PC-9 (cell line): ENCODE data around the gene TUBB2B. TPM values are rescaled to one million over a fixed set of nuclear protein-coding genes. Genes with fewer than 3 reads are reported as not detected.
"Not testable (repeated sequence)": the region's sequence is repeated elsewhere in the genome, so short reads cannot be mapped to it uniquely, and the experiment has no call there.

Source experiments
- BruUV-seq: library from RNA; stranded (reverse); fragments of 400-500 nt; replicated peaks from 2 replicates; lab custom pipeline; 2021; lab: Mats Ljungman, UMichigan
- CTCF ChIA-PET: fragments of 300-600 bp; sonication (Branson Sonifier 250); formaldehyde crosslinking; loops from one replicate; lab custom pipeline; 2022; ENCODE audit warnings: antibody characterized with exemption; lab: Charles Lee
- POLR2A ChIA-PET: fragments of 300-600 bp; sonication (Branson Sonifier 250); formaldehyde crosslinking; loops from one replicate; lab custom pipeline; 2022; ENCODE audit warnings: antibody characterized with exemption; ENCODE audit not compliant: unreplicated experiment; lab: Charles Lee
- DNase-seq, 2 experiments: peaks; one replicate each; pipeline versions ENCODE4 v3.0.0 to v3.0.0-alpha.2; 2015 to 2022; ENCODE audit warnings: mixed read lengths in 1 of 2
- H2AFZ ChIP-seq: fragments of 200-600 bp; sonication (generic); 2 replicates; pipeline ENCODE4 v1.8.1; 2017; ENCODE audit warnings: antibody characterized with exemption
- H3F3A ChIP-seq: fragments of 200-600 bp; sonication (generic); 2 replicates; pipeline ENCODE4 v1.8.1; 2017; ENCODE audit warnings: antibody characterized with exemption, mild to moderate bottlenecking, low read depth; ENCODE audit not compliant: insufficient read depth
- H3K27ac ChIP-seq: fragments of 200-600 bp; sonication (generic); 2 replicates; pipeline ENCODE4 v1.6.1; 2016; ENCODE audit warnings: mixed run types
- H3K27me3 ChIP-seq: fragments of 200-600 bp; sonication (generic); 2 replicates; pipeline ENCODE4 v1.6.1; 2016; ENCODE audit warnings: low read depth, mixed run types; ENCODE audit not compliant: insufficient read depth
- H3K36me3 ChIP-seq: fragments of 200-600 bp; sonication (generic); 2 replicates; pipeline ENCODE4 v1.6.1; 2016; ENCODE audit warnings: low read depth, mixed run types
- H3K4me1 ChIP-seq: fragments of 200-600 bp; sonication (generic); replicated peaks from 2 replicates; pipeline ENCODE4 v1.6.1; 2016; ENCODE audit warnings: mixed run types; ENCODE audit not compliant: insufficient read depth
- H3K4me2 ChIP-seq: fragments of 200-600 bp; sonication (generic); 2 replicates; pipeline ENCODE4 v1.6.1; 2017; ENCODE audit warnings: mixed run types
- H3K4me3 ChIP-seq: fragments of 200-600 bp; sonication (generic); 2 replicates; pipeline ENCODE4 v1.6.1; 2016; ENCODE audit warnings: mixed run types
- H3K79me2 ChIP-seq: fragments of 200-600 bp; sonication (generic); 2 replicates; pipeline ENCODE4 v1.6.1; 2017; ENCODE audit warnings: low read depth, mixed run types
- H3K9me2 ChIP-seq: fragments of 200-600 bp; sonication (generic); 2 replicates; pipeline ENCODE4 v1.8.1; 2017; ENCODE audit warnings: mild to moderate bottlenecking; ENCODE audit not compliant: insufficient read depth
- H3K9me3 ChIP-seq: fragments of 200-600 bp; sonication (generic); 2 replicates; pipeline ENCODE4 v1.8.1; 2016; ENCODE audit warnings: low read depth; ENCODE audit not compliant: insufficient read depth
- H4K20me1 ChIP-seq: fragments of 200-600 bp; sonication (generic); 2 replicates; pipeline ENCODE4 v1.8.1; 2017; ENCODE audit not compliant: insufficient read depth
- EZH2 ChIP-seq: fragments of 200-600 bp; sonication (generic); IDR thresholded peaks from 2 replicates; pipeline ENCODE4 v1.8.0; 2017; ENCODE audit warnings: antibody characterized with exemption, low read depth
- intact Hi-C: fragments of 100-400 bp; cut with micrococcal nuclease; formaldehyde crosslinking; loops from one replicate; pipeline ENCODE4 v1.10.0; 2022; ENCODE audit not compliant: unreplicated experiment
- total RNA-seq: library from RNA; stranded (reverse); gene quantifications from 2 replicates; pipeline ENCODE4 v1.2.3, GENCODE V29; 2021
- TF ChIP-seq, protein P1 (sequence below): fragments of 200-600 bp; sonication (generic); conservative IDR thresholded peaks from 2 replicates; pipeline ENCODE4 v1.6.1; 2017; ENCODE audit warnings: mixed run types, antibody characterized with exemption, mild to moderate bottlenecking, moderate library complexity

Gene TUBB2B
- total RNA-seq, 1 experiment from 2014 or later: 1.3 TPM

DNA sequence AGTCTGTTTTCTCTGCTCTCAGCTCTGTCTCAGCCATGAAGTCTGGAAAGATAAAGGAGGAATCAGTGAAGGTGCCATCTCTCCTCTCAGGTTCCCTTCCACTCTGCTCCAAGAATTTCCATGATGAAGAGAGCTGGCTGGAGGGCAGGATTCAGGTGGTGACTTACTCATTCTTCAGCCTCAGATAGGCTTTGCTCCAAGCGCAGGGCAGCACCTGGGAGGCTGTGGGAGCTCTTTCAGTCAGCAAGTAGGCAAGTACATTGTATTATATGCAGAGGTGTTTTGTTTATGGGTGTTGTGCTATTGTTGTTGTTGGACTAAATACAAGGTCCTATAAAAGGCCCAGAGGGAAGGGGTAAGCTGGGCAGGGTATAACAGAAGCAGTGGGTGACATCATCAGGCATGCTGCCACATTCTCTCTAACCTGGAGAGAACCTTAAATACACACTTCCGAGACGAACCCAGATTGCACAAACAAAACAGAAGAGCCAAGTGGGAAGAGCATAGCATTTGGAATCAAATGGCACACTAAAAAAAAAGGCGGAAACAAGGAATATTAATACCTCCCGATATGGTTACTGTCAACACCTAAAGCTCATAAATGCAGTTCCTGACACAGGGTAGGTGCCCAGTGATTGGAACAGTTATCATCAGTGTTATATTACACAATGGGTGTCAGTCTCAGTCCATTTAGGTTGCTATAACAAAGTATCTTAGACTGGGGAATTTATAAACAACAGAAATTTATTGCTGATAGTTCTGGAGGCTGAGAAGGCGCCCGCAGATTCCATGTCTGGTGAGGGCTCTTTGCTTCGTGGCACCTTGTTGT lies 16.8 kb upstream of the TUBB2B start:
- Histone ChIP-seq H3K4me1 (no peaks in the 10 kb centered on the region), H4K20me1 (no peaks in the 10 kb centered on the region), H3K36me3 (no peaks in the 10 kb centered on the region), H3K27ac (no peak overlapping the region), H2AFZ (no peak overlapping the region), H3K4me2 (no peak overlapping the region), H3F3A (no peaks in the 10 kb centered on the region), H3K4me3 (no peak overlapping the region), H3K27me3 (no peaks in the 10 kb centered on the region), H3K9me3 (no peaks in the 10 kb centered on the region), H3K79me2 (no peaks in the 10 kb centered on the region), H3K9me2 (no peaks in the 10 kb centered on the region)
- BruUV-seq: no TSS peak
- CTCF ChIA-PET: interaction anchor here (0.5 kb wide), 1 partner anchor 118 kb away, joined by 3 read pairs; no protein-coding TSS in a partner anchor
- intact Hi-C loops: no loop called here
- no peak for DNase-seq
- POLR2A ChIA-PET: no interaction called here
- TF ChIP-seq EZH2: no peak
- TF ChIP-seq, protein P1, sequence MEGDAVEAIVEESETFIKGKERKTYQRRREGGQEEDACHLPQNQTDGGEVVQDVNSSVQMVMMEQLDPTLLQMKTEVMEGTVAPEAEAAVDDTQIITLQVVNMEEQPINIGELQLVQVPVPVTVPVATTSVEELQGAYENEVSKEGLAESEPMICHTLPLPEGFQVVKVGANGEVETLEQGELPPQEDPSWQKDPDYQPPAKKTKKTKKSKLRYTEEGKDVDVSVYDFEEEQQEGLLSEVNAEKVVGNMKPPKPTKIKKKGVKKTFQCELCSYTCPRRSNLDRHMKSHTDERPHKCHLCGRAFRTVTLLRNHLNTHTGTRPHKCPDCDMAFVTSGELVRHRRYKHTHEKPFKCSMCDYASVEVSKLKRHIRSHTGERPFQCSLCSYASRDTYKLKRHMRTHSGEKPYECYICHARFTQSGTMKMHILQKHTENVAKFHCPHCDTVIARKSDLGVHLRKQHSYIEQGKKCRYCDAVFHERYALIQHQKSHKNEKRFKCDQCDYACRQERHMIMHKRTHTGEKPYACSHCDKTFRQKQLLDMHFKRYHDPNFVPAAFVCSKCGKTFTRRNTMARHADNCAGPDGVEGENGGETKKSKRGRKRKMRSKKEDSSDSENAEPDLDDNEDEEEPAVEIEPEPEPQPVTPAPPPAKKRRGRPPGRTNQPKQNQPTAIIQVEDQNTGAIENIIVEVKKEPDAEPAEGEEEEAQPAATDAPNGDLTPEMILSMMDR: no peak

DNA sequence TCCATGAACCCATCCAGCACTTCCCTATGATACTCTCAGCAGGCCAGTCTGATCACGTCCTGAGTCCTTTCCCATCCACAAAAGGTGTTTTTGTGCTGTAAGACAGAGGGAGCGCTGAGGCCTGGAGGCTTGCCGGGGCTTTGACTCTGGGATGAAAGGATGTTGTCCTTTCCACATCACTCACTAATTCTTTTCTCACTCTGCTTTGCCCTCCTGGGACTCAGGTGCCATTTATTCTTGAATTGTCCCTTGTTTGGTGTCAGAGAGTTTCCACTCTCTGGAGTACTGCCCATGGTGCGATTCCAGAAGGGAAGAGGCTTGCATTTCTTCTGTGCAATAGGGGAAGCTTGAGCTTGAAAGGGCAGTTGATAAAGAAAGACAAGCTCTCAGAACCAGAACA lies 15.3 kb upstream of the TUBB2B start:
- Histone ChIP-seq H3F3A (no peaks in the 10 kb centered on the region), H4K20me1 (no peaks in the 10 kb centered on the region), H3K9me3 (no peaks in the 10 kb centered on the region), H2AFZ (no peak overlapping the region), H3K9me2 (no peaks in the 10 kb centered on the region), H3K27ac (no peak overlapping the region), H3K36me3 (no peaks in the 10 kb centered on the region), H3K4me2 (no peak overlapping the region), H3K4me3 (no peak overlapping the region), H3K79me2 (no peaks in the 10 kb centered on the region), H3K27me3 (no peaks in the 10 kb centered on the region), H3K4me1 (no peaks in the 10 kb centered on the region)
- ChIA-PET POLR2A (no interaction called here), CTCF (no interaction called here)
- BruUV-seq: no TSS peak
- intact Hi-C loops: no loop called here
- no peak for DNase-seq
- TF ChIP-seq EZH2: no peak
- TF ChIP-seq, protein P1: no peak

DNA sequence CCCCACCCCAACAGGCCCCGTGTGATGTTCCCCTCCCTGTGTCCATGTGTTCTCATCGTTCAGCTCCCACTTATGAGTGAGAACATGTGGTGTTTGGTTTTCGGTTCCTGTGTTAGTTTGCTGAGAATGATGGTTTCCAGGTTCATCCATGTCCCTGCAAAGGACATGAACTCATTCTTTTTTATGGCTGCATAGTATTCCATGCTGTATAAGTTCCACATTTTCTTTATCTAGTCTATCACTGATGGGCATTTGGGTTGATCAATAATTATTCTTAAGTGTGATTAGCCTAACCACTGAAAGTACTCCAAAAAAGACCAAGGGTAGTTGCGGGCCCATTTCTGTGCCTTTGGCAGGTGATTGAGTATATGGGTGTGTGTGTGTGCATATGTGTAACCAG lies 14.3 kb upstream of the TUBB2B start:
- H3K9me2 ChIP-seq, H3K4me2 ChIP-seq, H3K4me1 ChIP-seq, H3K36me3 ChIP-seq, intact Hi-C loops, H3F3A ChIP-seq, H3K27me3 ChIP-seq, H4K20me1 ChIP-seq, H3K4me3 ChIP-seq, H2AFZ ChIP-seq, POLR2A ChIA-PET, CTCF ChIA-PET, H3K79me2 ChIP-seq, DNase-seq, H3K27ac ChIP-seq, H3K9me3 ChIP-seq, BruUV-seq: not testable (repeated sequence)
